ENCODE results near the gene ATP1A2.
A peak's percentile ranks its signal among the peaks of the same experiment; 100 is the strongest.

The ATP1A2 gene

DNA sequence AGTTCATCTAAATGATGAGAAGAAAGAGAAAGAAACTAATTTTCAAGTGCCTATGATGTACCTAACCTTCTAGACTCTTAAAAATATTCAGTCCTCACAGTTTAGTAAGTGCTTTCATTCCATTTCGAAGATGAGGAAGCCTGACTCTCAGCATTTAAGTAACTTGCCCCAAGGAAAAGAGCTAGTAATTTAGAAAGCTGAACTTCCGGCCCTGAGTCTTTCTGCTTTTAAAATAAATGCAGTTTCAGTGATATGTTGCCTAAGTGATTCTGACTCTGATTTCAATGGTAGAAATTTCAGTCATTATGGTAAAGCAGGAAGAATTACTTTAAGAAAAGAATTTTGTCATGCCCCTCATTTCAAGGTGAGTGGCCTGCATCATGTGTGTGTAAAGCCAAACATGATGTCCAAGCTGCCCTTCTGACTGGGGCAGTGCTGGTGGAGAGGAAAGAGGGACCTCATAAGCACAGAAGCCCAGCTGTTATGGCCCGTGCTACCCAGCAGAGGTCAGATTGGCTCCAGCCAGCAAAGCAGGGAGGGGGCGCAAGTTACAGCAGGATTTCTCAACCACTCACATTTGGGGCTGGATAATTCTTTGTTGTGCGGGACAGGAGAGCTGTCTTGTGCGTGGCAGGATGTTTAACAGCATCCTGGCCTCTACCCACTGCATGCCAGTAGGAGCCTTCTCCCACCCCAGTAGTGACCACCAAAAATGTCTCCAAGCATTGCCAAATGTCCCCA, 46.6 kb downstream of the ATP1A2 start:
- no peak for TF ChIP-seq POLR2A (IDR thresholded peaks at IDR 0.05; ENCODE audit: extremely low read depth, insufficient read length)
- 0 out of 2 replicates have a peak, but pooled peaks have one; percentile 25 for TF ChIP-seq MYC (IDR thresholded peaks at IDR 0.05; ENCODE audit: low read depth, low read length)
- TF ChIP-seq, protein P1, sequence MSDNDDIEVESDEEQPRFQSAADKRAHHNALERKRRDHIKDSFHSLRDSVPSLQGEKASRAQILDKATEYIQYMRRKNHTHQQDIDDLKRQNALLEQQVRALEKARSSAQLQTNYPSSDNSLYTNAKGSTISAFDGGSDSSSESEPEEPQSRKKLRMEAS (IDR thresholded peaks at IDR 0.05; ENCODE audit: low read depth, low read length): 0 out of 2 replicates have a peak, but pooled peaks have one; percentile 18
- peak; percentile 63 for TF ChIP-seq CTCF (IDR thresholded peaks at IDR 0.05; ENCODE audit: low read depth, low read length)
- DNase-seq (ENCODE audit: low read depth): peak; percentile 76
- H3K4me3 ChIP-seq (ENCODE audit: low read depth, low read length): no peak overlapping the region

DNA sequence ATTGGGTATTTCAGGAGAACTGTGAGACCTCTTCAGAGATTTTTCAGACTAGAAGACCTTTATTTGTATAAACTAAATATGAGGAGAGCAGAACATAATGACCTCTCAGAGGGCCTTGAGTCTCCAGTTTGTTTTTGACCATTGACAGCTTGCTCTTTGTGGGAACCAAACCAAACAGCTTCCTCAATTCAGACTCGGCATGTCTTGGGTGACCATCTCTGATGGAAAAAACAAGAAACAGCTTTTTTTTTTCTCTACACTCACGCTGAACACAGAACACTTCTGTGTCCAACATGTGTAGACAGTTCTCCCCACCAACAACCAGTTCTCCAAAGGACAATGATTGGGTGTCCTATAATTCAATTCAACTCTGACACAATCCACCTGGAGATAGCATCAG, 47.4 kb downstream of the ATP1A2 start:
- peak; percentile 39 for DNase-seq (ENCODE audit: low read depth)
- no peak for TF ChIP-seq MYC (IDR thresholded peaks at IDR 0.05; ENCODE audit: low read depth, low read length)
- TF ChIP-seq, protein P1 (IDR thresholded peaks at IDR 0.05; ENCODE audit: low read depth, low read length): no peak
- no peak for TF ChIP-seq CTCF (IDR thresholded peaks at IDR 0.05; ENCODE audit: low read depth, low read length)
- no peak for TF ChIP-seq POLR2A (IDR thresholded peaks at IDR 0.05; ENCODE audit: extremely low read depth, insufficient read length)
- no peak overlapping the region for H3K4me3 ChIP-seq (ENCODE audit: low read depth, low read length)

- H3K4me3 ChIP-seq (ENCODE audit: low read depth, low read length): no peak overlapping the region
- TF ChIP-seq, protein P1 (IDR thresholded peaks at IDR 0.05; ENCODE audit: low read depth, low read length): 0 out of 2 replicates have a peak, but pooled peaks have one; percentile 25
- no peak for TF ChIP-seq POLR2A (IDR thresholded peaks at IDR 0.05; ENCODE audit: extremely low read depth, insufficient read length)
- peak; percentile 51 for DNase-seq (ENCODE audit: low read depth)
Measured at GRCh38 chr1:160163615-160164014, 48.1 kb downstream of the ATP1A2 start.

DNA sequence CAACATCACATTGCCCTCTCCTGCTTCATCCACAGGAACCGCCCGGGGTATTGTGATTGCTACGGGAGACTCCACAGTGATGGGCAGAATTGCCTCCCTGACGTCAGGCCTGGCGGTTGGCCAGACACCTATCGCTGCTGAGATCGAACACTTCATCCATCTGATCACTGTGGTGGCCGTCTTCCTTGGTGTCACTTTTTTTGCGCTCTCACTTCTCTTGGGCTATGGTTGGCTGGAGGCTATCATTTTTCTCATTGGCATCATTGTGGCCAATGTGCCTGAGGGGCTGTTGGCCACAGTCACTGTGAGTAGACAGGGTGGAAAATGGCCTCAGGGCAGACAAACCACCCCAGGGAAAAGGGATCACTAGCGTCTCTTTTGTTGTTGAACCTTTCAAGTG, 48.6 kb downstream of the ATP1A2 start:
- H3K4me3 ChIP-seq (ENCODE audit: low read depth, low read length): no peak overlapping the region
- no peak for DNase-seq (ENCODE audit: low read depth)
- TF ChIP-seq POLR2A (IDR thresholded peaks at IDR 0.05; ENCODE audit: extremely low read depth, insufficient read length) (no peak), CTCF (IDR thresholded peaks at IDR 0.05; ENCODE audit: low read depth, low read length) (no peak), MYC (IDR thresholded peaks at IDR 0.05; ENCODE audit: low read depth, low read length) (no peak)
- TF ChIP-seq, protein P1 (IDR thresholded peaks at IDR 0.05; ENCODE audit: low read depth, low read length): no peak

DNA sequence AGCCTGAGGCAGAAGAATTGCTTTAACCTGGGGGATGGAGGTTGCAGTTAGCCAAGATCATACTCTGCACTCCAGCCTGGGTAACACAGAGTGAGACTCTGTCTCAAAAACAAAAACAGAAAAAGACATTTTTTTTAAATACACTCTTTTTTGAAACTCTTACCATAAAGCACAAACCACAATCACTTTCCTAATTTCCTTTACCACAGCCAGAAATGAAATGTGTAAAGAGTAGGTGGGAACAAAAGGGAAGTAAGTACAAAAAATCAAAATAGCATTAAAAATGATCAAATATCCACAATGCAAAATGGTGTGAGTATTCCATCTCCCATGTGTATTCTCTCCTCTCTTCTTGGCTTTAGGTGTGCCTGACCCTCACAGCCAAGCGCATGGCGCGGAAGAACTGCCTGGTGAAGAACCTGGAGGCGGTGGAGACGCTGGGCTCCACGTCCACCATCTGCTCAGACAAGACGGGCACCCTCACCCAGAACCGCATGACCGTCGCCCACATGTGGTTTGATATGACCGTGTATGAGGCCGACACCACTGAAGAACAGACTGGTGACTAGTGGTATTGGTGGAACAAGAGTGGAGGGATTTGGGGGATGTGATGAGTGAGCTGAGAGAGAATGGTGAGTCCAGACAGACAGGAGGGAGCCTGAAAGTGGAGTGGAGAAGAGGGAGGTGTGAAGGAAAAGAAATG, 50.8 kb downstream of the ATP1A2 start:
- no peak overlapping the region for H3K4me3 ChIP-seq (ENCODE audit: low read depth, low read length)
- no peak for DNase-seq (ENCODE audit: low read depth)
- TF ChIP-seq POLR2A (IDR thresholded peaks at IDR 0.05; ENCODE audit: extremely low read depth, insufficient read length) (no peak), CTCF (IDR thresholded peaks at IDR 0.05; ENCODE audit: low read depth, low read length) (no peak), MYC (IDR thresholded peaks at IDR 0.05; ENCODE audit: low read depth, low read length) (no peak)
- TF ChIP-seq, protein P1 (IDR thresholded peaks at IDR 0.05; ENCODE audit: low read depth, low read length): no peak

GRCh38 chr1:160167056-160167455, 51.5 kb downstream of the ATP1A2 start:
- TF ChIP-seq MYC (IDR thresholded peaks at IDR 0.05; ENCODE audit: low read depth, low read length): no peak
- TF ChIP-seq, protein P1 (IDR thresholded peaks at IDR 0.05; ENCODE audit: low read depth, low read length): no peak
- TF ChIP-seq CTCF (IDR thresholded peaks at IDR 0.05; ENCODE audit: low read depth, low read length): no peak
- no peak for TF ChIP-seq POLR2A (IDR thresholded peaks at IDR 0.05; ENCODE audit: extremely low read depth, insufficient read length)
- no peak for DNase-seq (ENCODE audit: low read depth)
- H3K4me3 ChIP-seq (ENCODE audit: low read depth, low read length): no peak overlapping the region

All from NB4 (cell line).